ENCODE results near the gene CIC. TPM values are rescaled to one million over a fixed set of nuclear protein-coding genes. Genes with fewer than 3 reads are reported as not detected.

Gene CIC
- total and polyA plus RNA-seq, 10 of the 15 experiments (the other 5 are each of a cell fraction or from before 2014, with no cell fraction given), result 0.18 to 50.6 (median 7.1) TPM

DNA sequence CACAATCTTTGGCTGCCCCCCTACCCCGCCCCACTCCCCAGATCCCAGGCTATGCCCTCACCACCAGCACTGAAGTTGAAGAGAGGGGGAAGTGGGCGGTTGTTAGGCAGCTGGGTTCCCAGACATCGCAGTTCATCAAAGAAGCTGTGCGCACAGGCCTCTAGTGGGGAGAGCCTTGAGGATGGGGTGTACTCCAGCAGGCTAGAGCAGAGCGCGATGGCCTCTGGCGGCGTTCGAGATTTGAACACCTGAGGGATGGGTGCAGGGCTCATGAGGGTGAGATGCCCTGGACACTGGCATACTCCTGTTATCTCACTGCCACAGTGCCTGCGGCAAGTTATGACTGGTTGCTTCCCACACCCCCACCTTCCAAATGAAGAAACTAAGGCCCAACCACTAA lies 36.6 kb upstream of the CIC start:
- Histone ChIP-seq H4K20me1 (ENCODE audit: control insufficient read depth, insufficient read depth) (no peaks in the 10 kb centered on the region; the same call in 1 of the 2 replicates), H3K9me3 (replicated peaks; ENCODE audit: control insufficient read depth, insufficient read depth, low read length) (no peaks in the 10 kb centered on the region), H3K27ac (ENCODE audit: control insufficient read depth, insufficient read depth) (no peak overlapping the region), H3K36me3 (ENCODE audit: control insufficient read depth in 2 of 2, insufficient read depth in 2 of 2, low read length in 1 of 2) (peaks cover 30 to 36% of the 10 kb centered on the region in 2 experiments; a peak in 3 of 4 replicates), H3K4me3 (no peak overlapping the region), H3K27me3 (replicated peaks in 1 of 2; ENCODE audit: control insufficient read depth in 2 of 2, insufficient read depth in 2 of 2, low read length in 1 of 2) (no peaks in the 10 kb centered on the region), H3K4me1 (ENCODE audit: control insufficient read depth, insufficient read depth, low read length) (no peaks in the 10 kb centered on the region), H3K9ac (ENCODE audit: control insufficient read depth, insufficient read depth, low read length) (no peak overlapping the region), H3K79me2 (ENCODE audit: control insufficient read depth, insufficient read depth, low read length) (no peaks in the 10 kb centered on the region), H2AFZ (ENCODE audit: control insufficient read depth, low read depth, low read length) (no peak overlapping the region), H3K4me2 (ENCODE audit: control insufficient read depth, insufficient read depth) (no peak overlapping the region)
- WGBS (ENCODE audit: insufficient coverage, insufficient replicate concordance, low lambda C conversion rate, missing lambda C conversion rate), result 96% methylated on average over 10 of the region's 10 CpGs
- BruUV-seq (replicated peaks), result TSS peak; percentile 31
- TF ChIP-seq, protein P1, sequence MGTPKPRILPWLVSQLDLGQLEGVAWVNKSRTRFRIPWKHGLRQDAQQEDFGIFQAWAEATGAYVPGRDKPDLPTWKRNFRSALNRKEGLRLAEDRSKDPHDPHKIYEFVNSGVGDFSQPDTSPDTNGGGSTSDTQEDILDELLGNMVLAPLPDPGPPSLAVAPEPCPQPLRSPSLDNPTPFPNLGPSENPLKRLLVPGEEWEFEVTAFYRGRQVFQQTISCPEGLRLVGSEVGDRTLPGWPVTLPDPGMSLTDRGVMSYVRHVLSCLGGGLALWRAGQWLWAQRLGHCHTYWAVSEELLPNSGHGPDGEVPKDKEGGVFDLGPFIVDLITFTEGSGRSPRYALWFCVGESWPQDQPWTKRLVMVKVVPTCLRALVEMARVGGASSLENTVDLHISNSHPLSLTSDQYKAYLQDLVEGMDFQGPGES (IDR thresholded peaks at IDR 0.05), result no peak
- TF ChIP-seq CBX3 (IDR thresholded peaks at IDR 0.05; ENCODE audit: borderline replicate concordance, low read depth) (no peak), SIX5 (IDR thresholded peaks at IDR 0.05; ENCODE audit: low read depth, low read length, severe bottlenecking) (no peak), PML (IDR thresholded peaks at IDR 0.05; ENCODE audit: low read length) (no peak), NFYB (IDR thresholded peaks at IDR 0.05; ENCODE audit: insufficient read depth, low read depth, low read length) (no peak), TAF1 (IDR thresholded peaks at IDR 0.05; ENCODE audit: borderline replicate concordance, low read depth, low read length) (no peak), SUZ12 (IDR thresholded peaks at IDR 0.05; ENCODE audit: unreplicated experiment) (no peak), HCFC1 (IDR thresholded peaks at IDR 0.05; ENCODE audit: low read length) (no peak), RBBP5 (conservative IDR thresholded peaks at IDR 0.05) (no peak), NR2F1 (conservative IDR thresholded peaks at IDR 0.05) (no peak), RCOR1 (conservative IDR thresholded peaks at IDR 0.05; ENCODE audit: low read depth, low read length) (no peak), NFIC (IDR thresholded peaks at IDR 0.05; ENCODE audit: low read depth, low read length) (no peak), KLF5 (IDR thresholded peaks at IDR 0.05; ENCODE audit: partially characterized antibody) (no peak), TCF3 (IDR thresholded peaks at IDR 0.05; ENCODE audit: borderline replicate concordance, insufficient read depth, low read depth, low read length) (no peak), RELB (IDR thresholded peaks at IDR 0.05; ENCODE audit: low read depth) (no peak)
- TF ChIP-seq, protein P2, sequence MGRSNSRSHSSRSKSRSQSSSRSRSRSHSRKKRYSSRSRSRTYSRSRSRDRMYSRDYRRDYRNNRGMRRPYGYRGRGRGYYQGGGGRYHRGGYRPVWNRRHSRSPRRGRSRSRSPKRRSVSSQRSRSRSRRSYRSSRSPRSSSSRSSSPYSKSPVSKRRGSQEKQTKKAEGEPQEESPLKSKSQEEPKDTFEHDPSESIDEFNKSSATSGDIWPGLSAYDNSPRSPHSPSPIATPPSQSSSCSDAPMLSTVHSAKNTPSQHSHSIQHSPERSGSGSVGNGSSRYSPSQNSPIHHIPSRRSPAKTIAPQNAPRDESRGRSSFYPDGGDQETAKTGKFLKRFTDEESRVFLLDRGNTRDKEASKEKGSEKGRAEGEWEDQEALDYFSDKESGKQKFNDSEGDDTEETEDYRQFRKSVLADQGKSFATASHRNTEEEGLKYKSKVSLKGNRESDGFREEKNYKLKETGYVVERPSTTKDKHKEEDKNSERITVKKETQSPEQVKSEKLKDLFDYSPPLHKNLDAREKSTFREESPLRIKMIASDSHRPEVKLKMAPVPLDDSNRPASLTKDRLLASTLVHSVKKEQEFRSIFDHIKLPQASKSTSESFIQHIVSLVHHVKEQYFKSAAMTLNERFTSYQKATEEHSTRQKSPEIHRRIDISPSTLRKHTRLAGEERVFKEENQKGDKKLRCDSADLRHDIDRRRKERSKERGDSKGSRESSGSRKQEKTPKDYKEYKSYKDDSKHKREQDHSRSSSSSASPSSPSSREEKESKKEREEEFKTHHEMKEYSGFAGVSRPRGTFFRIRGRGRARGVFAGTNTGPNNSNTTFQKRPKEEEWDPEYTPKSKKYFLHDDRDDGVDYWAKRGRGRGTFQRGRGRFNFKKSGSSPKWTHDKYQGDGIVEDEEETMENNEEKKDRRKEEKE (IDR thresholded peaks at IDR 0.05), result no peak
- SMC1A ChIA-PET (ENCODE audit: uncharacterized antibody, unreplicated experiment), result no interaction called here
- in situ Hi-C loops (cut with MboI), result no loop called here
- FAIRE-seq (no peak), ATAC-seq (no peak), DNase-seq (ENCODE audit: low read depth, low spot score) (no peak)
- intact Hi-C loops (cut with micrococcal nuclease; ENCODE audit: unreplicated experiment), result no loop called here
- CTCF ChIA-PET, result interaction anchor here (0.7 to 1.8 kb wide), 3 partner anchors 9 to 47 kb away, joined by 3 to 5 read pairs (median 4); partner anchors contain the start of gene GSK3A
- RAD21 ChIA-PET (ENCODE audit: unreplicated experiment), result interaction anchor here (1.4 to 2.3 kb wide), 2 partner anchors 11 to 64 kb away, joined by 3 to 5 read pairs; no protein-coding TSS in a partner anchor
- POLR2A ChIA-PET, result interaction anchor here (0.9 kb wide), 1 partner anchor 12 kb away, joined by 3 read pairs; the partner anchor contains the start of gene ZNF526

Measured in GM12878 (cell line).